ENCODE measurements around the gene ZMIZ1. TPM values are rescaled to one million over a fixed set of nuclear protein-coding genes. Genes with fewer than 3 reads are reported as not detected.

ZMIZ1 gene
- total RNA-seq, 1 donor from 2014 or later = 14.7 TPM

GRCh38 chr10:79052291-79053080 is 16.3 kb upstream of the ZMIZ1 start:
- DNase-seq (ENCODE audit: low read depth in 2 of 2) = peak in 1 of 2 donors; percentile 27

GRCh38 chr10:79053081-79053434 is 15.7 kb upstream of the ZMIZ1 start:
- no peak for DNase-seq (ENCODE audit: low read depth in 2 of 2)

- no peak for DNase-seq (ENCODE audit: low read depth in 2 of 2)
Measured at GRCh38 chr10:79053481-79054202, 15.1 kb upstream of the ZMIZ1 start.

GRCh38 chr10:79054203-79055099 is 14.3 kb upstream of the ZMIZ1 start:
- no peak for DNase-seq (ENCODE audit: low read depth in 2 of 2)

GRCh38 chr10:79055100-79055782 is 13.5 kb upstream of the ZMIZ1 start:
- no peak for DNase-seq (ENCODE audit: low read depth in 2 of 2)

GRCh38 chr10:79055892-79056291 is 12.9 kb upstream of the ZMIZ1 start:
- no peak for DNase-seq (ENCODE audit: low read depth in 2 of 2)

GRCh38 chr10:79056361-79056735 is 12.4 kb upstream of the ZMIZ1 start:
- DNase-seq (ENCODE audit: low read depth in 2 of 2) = no peak

- no peak for DNase-seq (ENCODE audit: low read depth in 2 of 2)
Measured at GRCh38 chr10:79056736-79057391, 11.9 kb upstream of the ZMIZ1 start.

GRCh38 chr10:79057481-79058275 is 11.1 kb upstream of the ZMIZ1 start:
- no peak for DNase-seq (ENCODE audit: low read depth in 2 of 2)

- no peak for DNase-seq (ENCODE audit: low read depth in 2 of 2)
Measured at GRCh38 chr10:79058899-79059841, 9.6 kb upstream of the ZMIZ1 start.

GRCh38 chr10:79059859-79060379 is 8.8 kb upstream of the ZMIZ1 start:
- no peak for DNase-seq (ENCODE audit: low read depth in 2 of 2)

GRCh38 chr10:79060641-79061255 is 8.0 kb upstream of the ZMIZ1 start:
- DNase-seq (ENCODE audit: low read depth in 2 of 2) = no peak

GRCh38 chr10:79061441-79062315 is 7.1 kb upstream of the ZMIZ1 start:
- DNase-seq (ENCODE audit: low read depth in 2 of 2) = no peak

- DNase-seq (ENCODE audit: low read depth in 2 of 2) = no peak
Measured at GRCh38 chr10:79063071-79063491, 5.7 kb upstream of the ZMIZ1 start.

- DNase-seq (ENCODE audit: low read depth in 2 of 2) = no peak
Measured at GRCh38 chr10:79063661-79064492, 4.9 kb upstream of the ZMIZ1 start.

GRCh38 chr10:79065091-79065551 is 3.6 kb upstream of the ZMIZ1 start:
- DNase-seq (ENCODE audit: low read depth in 2 of 2) = no peak

Data from lung microvascular endothelial cell (primary cell).